ENCODE data around the gene THAP7. TPM values are rescaled to one million over a fixed set of nuclear protein-coding genes. Genes with fewer than 3 reads are reported as not detected.

Gene THAP7
- total and polyA plus RNA-seq, 2 of the 13 experiments (the other 11 are each of a cell fraction or from before 2014, with no cell fraction given): 13.0 to 25.5 TPM

GRCh38 chr22:20980938-20981722 is 20.8 kb downstream of the THAP7 start:
- no peaks in the 10 kb centered on the region; a peak in 1 of 5 replicates for H3K27me3 ChIP-seq (ENCODE audit: control insufficient read depth in 1 of 2, insufficient read depth in 2 of 2, low read length in 2 of 2)
- H3K4me2 ChIP-seq (ENCODE audit: low read depth, low read length): peak overlapping the region; percentile 97
- WGBS (ENCODE audit: low lambda C conversion rate): 61% methylated on average over 7 of the region's 10 CpGs
- FAIRE-seq: no peak
- BruUV-seq (replicated peaks): no TSS peak
- ChIA-PET POLR2A (interaction anchor here (0.6 to 4.3 kb wide), 14 partner anchors 9 to 204 kb away, joined by 3 to 45 read pairs (median 5); partner anchors contain the start of genes CRKL and THAP7), CTCF (ENCODE audit: low intra/inter-chr PET ratio, low total read pairs) (interaction anchor here (1.7 kb wide), 1 partner anchor 19 kb away, joined by 7 read pairs; no protein-coding TSS in a partner anchor)
- no peak overlapping the region for H2AFZ ChIP-seq (ENCODE audit: low read length)
- peaks cover 11% of the 10 kb centered on the region for H3K79me2 ChIP-seq (ENCODE audit: insufficient read depth, low read length)
- 0 out of 2 replicates have a peak, but pooled peaks cover 4% of the 10 kb centered on the region for H3K9me3 ChIP-seq (ENCODE audit: low read length)
- ATAC-seq: no peak
- intact Hi-C loops (cut with micrococcal nuclease; ENCODE audit: unreplicated experiment) (loop anchor here (1.0 kb wide), 1 partner anchor 14 kb away; the partner anchor contains the start of gene AIFM3), in situ Hi-C loops (cut with HindIII; ENCODE audit: extremely low pct_ligation_motif_present, low pct_unique_long_range_greater_than_20kb) (no loop called here)
- H3K36me3 ChIP-seq (replicated peaks in 1 of 2; ENCODE audit: control insufficient read depth in 1 of 2, insufficient read depth in 2 of 2, low read length in 2 of 2): peaks cover 0 to 6% of the 10 kb centered on the region in 2 experiments; a peak in 3 of 5 replicates
- no peak for DNase-seq (ENCODE audit: low spot score)
- peaks cover 39% of the 10 kb centered on the region for H3K4me1 ChIP-seq (ENCODE audit: insufficient read depth, low read length)
- peak overlapping the region; percentile 80 for H3K27ac ChIP-seq (ENCODE audit: extremely low read length, insufficient read depth, low read length)
- peak overlapping the region; percentile 67 to 98 (median 83); a peak in 5 of 6 replicates for H3K4me3 ChIP-seq (replicated peaks in 1 of 3; ENCODE audit: insufficient read depth in 1 of 3, low read depth in 2 of 3, low read length in 3 of 3)
- H3K9ac ChIP-seq (ENCODE audit: insufficient read depth, low read depth, low read length): peak overlapping the region; percentile 79
- H4K20me1 ChIP-seq (ENCODE audit: insufficient read depth, low read length): no peaks in the 10 kb centered on the region
- TF ChIP-seq ZNF18 (CRISPR knock-in tag; IDR thresholded peaks at IDR 0.05; ENCODE audit: insufficient replicate concordance) (no peak), HMG20A (CRISPR knock-in tag; IDR thresholded peaks at IDR 0.05; ENCODE audit: borderline replicate concordance) (no peak), BRD4 (CRISPR knock-in tag; IDR thresholded peaks at IDR 0.05) (no peak), FOXP4 (CRISPR knock-in tag; IDR thresholded peaks at IDR 0.05) (no peak), ZNF558 (CRISPR knock-in tag; IDR thresholded peaks at IDR 0.05; ENCODE audit: borderline replicate concordance) (0 out of 2 replicates have a peak, but pooled peaks have one; percentile 2), ARID2 (CRISPR knock-in tag; IDR thresholded peaks at IDR 0.05; ENCODE audit: borderline replicate concordance) (0 out of 2 replicates have a peak, but pooled peaks have one; percentile 9), CBFB (CRISPR knock-in tag; IDR thresholded peaks at IDR 0.05) (peak; percentile 28; the same call in 1 of the 2 replicates), ZBTB38 (CRISPR knock-in tag; IDR thresholded peaks at IDR 0.05) (no peak), PAWR (CRISPR knock-in tag; IDR thresholded peaks at IDR 0.05; ENCODE audit: borderline replicate concordance) (peak; percentile 1; the same call in 1 of the 2 replicates), TIGD3 (CRISPR knock-in tag; IDR thresholded peaks at IDR 0.05; ENCODE audit: borderline replicate concordance) (0 out of 2 replicates have a peak, but pooled peaks have one; percentile 8), JUN (CRISPR knock-in tag; IDR thresholded peaks at IDR 0.05) (no peak)
